SK-N-SH (cell line): ENCODE results near the gene OSBP2. TPM values are rescaled to one million over a fixed set of nuclear protein-coding genes. Genes with fewer than 3 reads are reported as not detected.

Source experiments
- CTCF ChIA-PET: fragments of 300-600, 350-600 bp; formaldehyde crosslinking; extraction: SDS; loops from one replicate; lab custom pipeline; 2021; lab: Yijun Ruan, JAX
- POLR2A ChIA-PET: fragments of 350-600 bp; sonication (Branson Sonifier 250); formaldehyde crosslinking; extraction: SDS; loops from one replicate; lab custom pipeline; 2020; ENCODE audit warnings: antibody characterized with exemption, inconsistent platforms; lab: Yijun Ruan, JAX
- DNase-seq: peaks from one replicate; pipeline ENCODE4 v3.0.0; 2012
- H2AFZ ChIP-seq: fragments of 200-600 bp; sonication (generic); 2 replicates; pipeline ENCODE4 v1.8.1; 2016; ENCODE audit warnings: antibody characterized with exemption, mild to moderate bottlenecking, low read depth
- H3F3A ChIP-seq: fragments of 200-600 bp; sonication (generic); replicated peaks from 2 replicates; pipeline ENCODE3; 2016; ENCODE audit warnings: antibody characterized with exemption, mild to moderate bottlenecking; ENCODE audit not compliant: insufficient read depth
- H3K27ac ChIP-seq, 2 experiments: fragments of 200-500 bp in 1 of 2; fragments of 200-600 bp in 1 of 2; sonication (Bioruptor generic) in 1 of 2; sonication (generic), shearing (Covaris generic) in 1 of 2; 2 replicates each; pipeline versions ENCODE4 v1.5.1 to v1.6.1; 2014 to 2016; ENCODE audit warnings: low read depth in 2 of 2, inconsistent platforms in 1 of 2, low read length in 1 of 2, mild to moderate bottlenecking in 1 of 2, mixed read lengths in 1 of 2
- H3K27me3 ChIP-seq: fragments of 200-600 bp; sonication (generic), shearing (Covaris generic); 2 replicates; pipeline ENCODE4 v1.6.1; 2016; ENCODE audit warnings: mixed run types; ENCODE audit not compliant: insufficient read depth
- H3K36me3 ChIP-seq, 2 experiments: fragments of 200-500 bp in 1 of 2; fragments of 200-600 bp in 1 of 2; sonication (Bioruptor generic) in 1 of 2; sonication (generic) in 1 of 2; replicated peaks in 1 of 2; 2 replicates each; pipeline versions ENCODE3 to v1.5.1; 2014 to 2016; ENCODE audit warnings: low read length in 1 of 2, mild to moderate bottlenecking in 1 of 2; ENCODE audit not compliant: insufficient read depth in 2 of 2, control insufficient read depth in 1 of 2
- H3K4me1 ChIP-seq, 2 experiments: fragments of 200-500 bp in 1 of 2; fragments of 200-600 bp in 1 of 2; sonication (Bioruptor generic) in 1 of 2; sonication (generic), shearing (Covaris generic) in 1 of 2; 2 replicates each; pipeline versions ENCODE4 v1.5.1 to v1.6.1; 2014 to 2016; ENCODE audit warnings: low read depth in 1 of 2, low read length in 1 of 2, mixed run types in 1 of 2; ENCODE audit not compliant: insufficient read depth in 2 of 2, control insufficient read depth in 1 of 2
- H3K4me2 ChIP-seq: fragments of 200-600 bp; sonication (generic), shearing (Covaris generic); 2 replicates; pipeline ENCODE4 v1.6.1; 2017; ENCODE audit warnings: mixed run types
- H3K4me3 ChIP-seq, 2 experiments: fragments of 200-500 bp in 1 of 2; fragments of 200-600 bp in 1 of 2; sonication (Bioruptor generic) in 1 of 2; sonication (generic), shearing (Covaris generic) in 1 of 2; 2 replicates each; pipeline versions ENCODE4 v1.5.1 to v1.8.1; 2014 to 2016; ENCODE audit warnings: low read depth in 2 of 2, inconsistent platforms in 1 of 2, low read length in 1 of 2, mild to moderate bottlenecking in 1 of 2, mixed read lengths in 1 of 2, moderate library complexity in 1 of 2
- H3K79me2 ChIP-seq: fragments of 200-600 bp; sonication (generic); 2 replicates; pipeline ENCODE4 v1.8.1; 2017; ENCODE audit warnings: mild to moderate bottlenecking; ENCODE audit not compliant: insufficient read depth
- H3K9ac ChIP-seq: fragments of 200-600 bp; sonication (generic); 2 replicates; pipeline ENCODE4 v1.6.1; 2017; ENCODE audit warnings: mixed run types
- H3K9me2 ChIP-seq: fragments of 200-600 bp; sonication (generic); 2 replicates; pipeline ENCODE4 v1.6.1; 2017; ENCODE audit warnings: mixed run types
- H3K9me3 ChIP-seq: fragments of 200-600 bp; sonication (generic); 2 replicates; pipeline ENCODE4 v1.6.1; 2017; ENCODE audit warnings: mixed run types, mild to moderate bottlenecking, moderate library complexity
- H4K20me1 ChIP-seq: fragments of 200-600 bp; sonication (generic); 2 replicates; pipeline ENCODE4 v1.6.1; 2017; ENCODE audit warnings: mild to moderate bottlenecking, mixed run types; ENCODE audit not compliant: insufficient read depth
- EP300 ChIP-seq, 2 experiments: IDR thresholded peaks; 2 replicates each; pipeline versions ENCODE4 v1.4.0 to v1.6.1; 2012; ENCODE audit warnings: borderline replicate concordance in 1 of 2, low read depth in 1 of 2, low read length in 1 of 2
- EZH2phosphoT487 ChIP-seq: fragments of 200-600 bp; sonication (generic); IDR thresholded peaks from 2 replicates; pipeline ENCODE4 v1.6.1; 2017; ENCODE audit warnings: low read depth, mixed run types, mild to moderate bottlenecking, antibody characterized with exemption, moderate library complexity, borderline replicate concordance
- FOXJ3 ChIP-seq: sonication (generic); formaldehyde crosslinking; IDR thresholded peaks from 2 replicates; pipeline ENCODE4 v1.5.1; 2020; ENCODE audit warnings: mild to moderate bottlenecking, missing genetic modification reagents
- FOXM1 ChIP-seq: IDR thresholded peaks from 2 replicates; pipeline ENCODE4 v1.4.0; 2012; ENCODE audit warnings: low read depth, mild to moderate bottlenecking
- GABPA ChIP-seq: IDR thresholded peaks from 2 replicates; pipeline ENCODE4 v1.4.0; 2012; ENCODE audit warnings: low read depth, mild to moderate bottlenecking
- GATA2 ChIP-seq: sonication (generic); formaldehyde crosslinking; IDR thresholded peaks from 2 replicates; pipeline ENCODE4 v1.5.0; 2020; ENCODE audit warnings: mild to moderate bottlenecking, missing genetic modification reagents
- JUND ChIP-seq: IDR thresholded peaks from 2 replicates; pipeline ENCODE4 v1.4.0; 2012
- MEF2A ChIP-seq: IDR thresholded peaks from 2 replicates; pipeline ENCODE4 v1.4.0; 2012; ENCODE audit warnings: low read depth, borderline replicate concordance
- MXI1 ChIP-seq: IDR thresholded peaks from 2 replicates; pipeline ENCODE4 v1.6.1; 2012; ENCODE audit warnings: mild to moderate bottlenecking, low read depth, low read length, improper control_type of control experiment
- NFIC ChIP-seq: IDR thresholded peaks from 2 replicates; pipeline ENCODE4 v1.4.0; 2012; ENCODE audit warnings: borderline replicate concordance
- NRF1 ChIP-seq: IDR thresholded peaks from 2 replicates; pipeline ENCODE4 v1.6.1; 2012; ENCODE audit warnings: low read depth, mild to moderate bottlenecking, low read length
- RCOR1 ChIP-seq: fragments of 150-350 bp; IDR thresholded peaks from 2 replicates; pipeline ENCODE4 v1.6.1; 2017; ENCODE audit warnings: antibody characterized with exemption, low read length
- RXRA ChIP-seq: IDR thresholded peaks from 2 replicates; pipeline ENCODE4 v1.4.0; 2012; ENCODE audit warnings: low read depth, mild to moderate bottlenecking, borderline replicate concordance
- SIN3A ChIP-seq: IDR thresholded peaks from 2 replicates; pipeline ENCODE4 v1.6.1; 2012; ENCODE audit warnings: low read depth, mild to moderate bottlenecking, low read length, moderate library complexity, borderline replicate concordance
- SMC3 ChIP-seq: IDR thresholded peaks from 2 replicates; pipeline ENCODE4 v1.6.1; 2012; ENCODE audit warnings: low read depth, low read length, improper control_type of control experiment
- TAF1 ChIP-seq: IDR thresholded peaks from 2 replicates; pipeline ENCODE4 v1.6.1; 2012; ENCODE audit warnings: low read depth, mild to moderate bottlenecking, low read length, moderate library complexity, borderline replicate concordance
- YY1 ChIP-seq: IDR thresholded peaks from 2 replicates; pipeline ENCODE4 v1.4.0; 2012; ENCODE audit warnings: low read depth, mild to moderate bottlenecking
- WGBS: methylation state at CpG from one replicate; pipeline ENCODE4 v1.1.6; 2017; ENCODE audit warnings: low lambda C conversion rate; 5-methylcytosine and 5-hydroxymethylcytosine counted together
- polyA plus RNA-seq, 3 experiments: library from polyadenylated mRNA; depleted of rRNA; stranded (reverse); fragments of >200 nt; gene quantifications; 2 replicates each; pipeline ENCODE4 v1.2.3, GENCODE V29; 2012
- TF ChIP-seq, protein P1 (sequence below): IDR thresholded peaks from 2 replicates; pipeline ENCODE4; 2012
- TF ChIP-seq, protein P2 (sequence below): IDR thresholded peaks from 2 replicates; pipeline ENCODE4 v1.4.0; 2012; ENCODE audit warnings: low read depth, borderline replicate concordance
- TF ChIP-seq, protein P3 (sequence below): fragments of 200-600 bp; sonication (generic); IDR thresholded peaks from 2 replicates; pipeline ENCODE4 v1.6.1; 2017; ENCODE audit warnings: antibody characterized with exemption, mild to moderate bottlenecking, moderate library complexity
- TF ChIP-seq, protein P4 (sequence below): IDR thresholded peaks from 2 replicates; pipeline ENCODE4 v1.4.0; 2012; ENCODE audit warnings: low read depth, borderline replicate concordance

OSBP2 gene
- polyA plus RNA-seq, 1 of the 3 experiments (the other 2 are of a cell fraction) = 3.1 TPM

DNA sequence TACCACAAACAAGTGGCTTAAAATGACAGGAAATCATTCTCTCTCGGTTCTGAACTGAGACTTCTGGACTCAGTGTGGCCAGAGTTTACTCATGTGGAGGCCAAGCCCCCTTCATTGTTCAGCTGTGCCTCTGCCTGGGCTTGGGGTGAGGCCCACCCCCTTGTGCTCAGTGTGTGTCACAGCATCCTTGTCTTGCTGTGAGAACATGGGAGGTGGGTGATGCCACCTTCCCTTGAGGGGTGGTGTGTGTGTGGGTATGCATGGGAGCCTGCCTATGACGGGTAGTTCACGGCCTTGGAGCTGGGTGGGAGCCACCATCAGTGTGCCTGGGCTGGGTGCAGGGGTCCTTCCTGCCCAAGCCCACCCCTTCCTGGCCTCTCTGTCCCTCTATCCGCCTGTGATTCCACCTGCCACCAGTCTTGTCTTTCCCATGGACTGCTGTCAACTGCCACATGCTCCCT is 172.2 kb downstream of the OSBP2 start:
- Histone ChIP-seq H3K4me3 (no peak overlapping the region), H3K36me3 (no peaks in the 10 kb centered on the region), H3F3A (no peaks in the 10 kb centered on the region), H3K27me3 (no peaks in the 10 kb centered on the region), H3K4me2 (no peak overlapping the region), H3K9ac (no peak overlapping the region), H4K20me1 (no peaks in the 10 kb centered on the region), H3K9me2 (no peaks in the 10 kb centered on the region), H3K27ac (no peak overlapping the region), H3K4me1 (peaks cover 5 to 29% of the 10 kb centered on the region in 2 experiments; a peak in 1 of 4 replicates), H3K79me2 (no peaks in the 10 kb centered on the region), H3K9me3 (no peaks in the 10 kb centered on the region), H2AFZ (no peak overlapping the region)
- peak; percentile 50 for DNase-seq
- TF ChIP-seq, protein P1, sequence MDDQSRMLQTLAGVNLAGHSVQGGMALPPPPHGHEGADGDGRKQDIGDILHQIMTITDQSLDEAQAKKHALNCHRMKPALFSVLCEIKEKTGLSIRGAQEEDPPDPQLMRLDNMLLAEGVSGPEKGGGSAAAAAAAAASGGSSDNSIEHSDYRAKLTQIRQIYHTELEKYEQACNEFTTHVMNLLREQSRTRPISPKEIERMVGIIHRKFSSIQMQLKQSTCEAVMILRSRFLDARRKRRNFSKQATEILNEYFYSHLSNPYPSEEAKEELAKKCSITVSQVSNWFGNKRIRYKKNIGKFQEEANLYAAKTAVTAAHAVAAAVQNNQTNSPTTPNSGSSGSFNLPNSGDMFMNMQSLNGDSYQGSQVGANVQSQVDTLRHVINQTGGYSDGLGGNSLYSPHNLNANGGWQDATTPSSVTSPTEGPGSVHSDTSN = no peak
- no peak for TF ChIP-seq EP300 (IDR thresholded peaks at IDR 0.05; ENCODE audit: borderline replicate concordance in 1 of 2, low read depth in 1 of 2, low read length in 1 of 2)
- TF ChIP-seq NRF1 = no peak
- no peak for TF ChIP-seq FOXM1
- no peak for TF ChIP-seq SIN3A
- TF ChIP-seq GATA2 (CRISPR knock-in tag) = no peak
- TF ChIP-seq, protein P2, sequence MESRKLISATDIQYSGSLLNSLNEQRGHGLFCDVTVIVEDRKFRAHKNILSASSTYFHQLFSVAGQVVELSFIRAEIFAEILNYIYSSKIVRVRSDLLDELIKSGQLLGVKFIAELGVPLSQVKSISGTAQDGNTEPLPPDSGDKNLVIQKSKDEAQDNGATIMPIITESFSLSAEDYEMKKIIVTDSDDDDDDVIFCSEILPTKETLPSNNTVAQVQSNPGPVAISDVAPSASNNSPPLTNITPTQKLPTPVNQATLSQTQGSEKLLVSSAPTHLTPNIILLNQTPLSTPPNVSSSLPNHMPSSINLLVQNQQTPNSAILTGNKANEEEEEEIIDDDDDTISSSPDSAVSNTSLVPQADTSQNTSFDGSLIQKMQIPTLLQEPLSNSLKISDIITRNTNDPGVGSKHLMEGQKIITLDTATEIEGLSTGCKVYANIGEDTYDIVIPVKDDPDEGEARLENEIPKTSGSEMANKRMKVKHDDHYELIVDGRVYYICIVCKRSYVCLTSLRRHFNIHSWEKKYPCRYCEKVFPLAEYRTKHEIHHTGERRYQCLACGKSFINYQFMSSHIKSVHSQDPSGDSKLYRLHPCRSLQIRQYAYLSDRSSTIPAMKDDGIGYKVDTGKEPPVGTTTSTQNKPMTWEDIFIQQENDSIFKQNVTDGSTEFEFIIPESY = no peak
- TF ChIP-seq RXRA = no peak
- no peak for TF ChIP-seq GABPA
- TF ChIP-seq JUND = no peak
- TF ChIP-seq NFIC = no peak
- ChIA-PET CTCF (interaction anchor here (0.5 to 1.2 kb wide), 2 partner anchors 9 to 309 kb away, joined by 3 read pairs; no protein-coding TSS in a partner anchor), POLR2A (no interaction called here)
- WGBS = 79% methylated on average over 4 of the region's 4 CpGs

DNA sequence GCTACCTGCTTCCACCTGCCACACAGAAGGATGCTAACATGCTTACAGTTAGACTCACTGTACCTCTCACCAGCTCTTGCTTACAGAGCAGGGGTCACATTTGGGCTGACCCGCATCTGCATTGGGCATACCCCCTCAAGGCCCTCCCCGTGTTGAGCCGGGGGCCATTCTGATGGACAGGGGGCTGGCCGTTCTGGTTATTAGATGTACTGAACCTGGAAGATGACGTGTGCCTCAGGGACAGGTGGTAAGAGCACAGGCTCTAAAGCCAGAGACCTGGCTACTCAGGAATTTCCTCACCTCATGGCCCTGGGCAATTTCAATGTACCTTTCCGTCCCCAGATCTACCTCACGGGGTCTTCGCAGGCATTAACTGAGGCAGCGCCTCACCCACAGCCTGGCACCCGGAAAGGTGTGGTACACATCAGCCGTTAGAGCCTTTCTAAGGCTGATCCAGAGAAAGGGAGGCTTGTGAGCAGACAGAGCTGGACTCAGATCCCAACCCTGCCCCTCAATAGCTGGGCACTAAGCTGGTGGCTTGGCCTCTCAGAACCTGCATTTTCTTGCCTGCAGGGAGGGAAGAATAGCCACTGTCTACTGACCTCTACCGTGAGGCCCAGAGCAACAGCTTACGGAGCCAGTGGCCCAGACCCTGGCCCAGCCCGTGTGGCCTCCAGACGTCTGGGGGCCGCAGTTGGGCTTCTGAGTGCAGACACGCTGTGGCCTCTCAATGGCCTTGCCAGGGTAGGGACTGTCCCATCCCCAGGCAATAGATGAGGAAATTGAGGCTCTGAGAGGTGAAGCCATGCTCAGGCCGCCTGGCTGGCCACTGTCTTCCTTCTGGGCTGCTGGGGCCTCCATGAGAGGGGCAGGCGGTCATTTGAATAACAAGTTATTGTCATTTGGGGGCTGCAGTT is 173.3 kb downstream of the OSBP2 start:
- POLR2A ChIA-PET = no interaction called here
- peak overlapping the region in 1 of 2 experiments; percentile 56; a peak in 1 of 4 replicates for H3K27ac ChIP-seq

More for the DNA sequence above, 173.3 kb downstream of the OSBP2 start:
- H2AFZ ChIP-seq = no peak overlapping the region
- H3F3A ChIP-seq = no peaks in the 10 kb centered on the region
- peak; percentile 45 for DNase-seq
- H3K79me2 ChIP-seq = no peaks in the 10 kb centered on the region
- H3K4me1 ChIP-seq = peaks cover 5 to 32% of the 10 kb centered on the region in 2 experiments; a peak in 1 of 4 replicates
- no peak overlapping the region for H3K9ac ChIP-seq
- no peaks in the 10 kb centered on the region for H3K9me3 ChIP-seq
- no peak overlapping the region for H3K4me2 ChIP-seq
- no peaks in the 10 kb centered on the region for H3K27me3 ChIP-seq
- TF ChIP-seq, protein P3, sequence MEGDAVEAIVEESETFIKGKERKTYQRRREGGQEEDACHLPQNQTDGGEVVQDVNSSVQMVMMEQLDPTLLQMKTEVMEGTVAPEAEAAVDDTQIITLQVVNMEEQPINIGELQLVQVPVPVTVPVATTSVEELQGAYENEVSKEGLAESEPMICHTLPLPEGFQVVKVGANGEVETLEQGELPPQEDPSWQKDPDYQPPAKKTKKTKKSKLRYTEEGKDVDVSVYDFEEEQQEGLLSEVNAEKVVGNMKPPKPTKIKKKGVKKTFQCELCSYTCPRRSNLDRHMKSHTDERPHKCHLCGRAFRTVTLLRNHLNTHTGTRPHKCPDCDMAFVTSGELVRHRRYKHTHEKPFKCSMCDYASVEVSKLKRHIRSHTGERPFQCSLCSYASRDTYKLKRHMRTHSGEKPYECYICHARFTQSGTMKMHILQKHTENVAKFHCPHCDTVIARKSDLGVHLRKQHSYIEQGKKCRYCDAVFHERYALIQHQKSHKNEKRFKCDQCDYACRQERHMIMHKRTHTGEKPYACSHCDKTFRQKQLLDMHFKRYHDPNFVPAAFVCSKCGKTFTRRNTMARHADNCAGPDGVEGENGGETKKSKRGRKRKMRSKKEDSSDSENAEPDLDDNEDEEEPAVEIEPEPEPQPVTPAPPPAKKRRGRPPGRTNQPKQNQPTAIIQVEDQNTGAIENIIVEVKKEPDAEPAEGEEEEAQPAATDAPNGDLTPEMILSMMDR = no peak
- TF ChIP-seq, protein P4, sequence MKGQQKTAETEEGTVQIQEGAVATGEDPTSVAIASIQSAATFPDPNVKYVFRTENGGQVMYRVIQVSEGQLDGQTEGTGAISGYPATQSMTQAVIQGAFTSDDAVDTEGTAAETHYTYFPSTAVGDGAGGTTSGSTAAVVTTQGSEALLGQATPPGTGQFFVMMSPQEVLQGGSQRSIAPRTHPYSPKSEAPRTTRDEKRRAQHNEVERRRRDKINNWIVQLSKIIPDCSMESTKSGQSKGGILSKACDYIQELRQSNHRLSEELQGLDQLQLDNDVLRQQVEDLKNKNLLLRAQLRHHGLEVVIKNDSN = no peak
- TF ChIP-seq EZH2phosphoT487 (no peak), TAF1 (no peak), SIN3A (no peak), SMC3 (no peak), RCOR1 (no peak), MXI1 (no peak), FOXJ3 (CRISPR knock-in tag) (no peak), MEF2A (no peak), YY1 (no peak), EP300 (IDR thresholded peaks at IDR 0.05; ENCODE audit: borderline replicate concordance in 1 of 2, low read depth in 1 of 2, low read length in 1 of 2) (no peak)
- 89% methylated on average over 9 of the region's 19 CpGs for WGBS
- no peaks in the 10 kb centered on the region for H3K9me2 ChIP-seq
- H4K20me1 ChIP-seq = no peaks in the 10 kb centered on the region
- H3K36me3 ChIP-seq = no peaks in the 10 kb centered on the region
- CTCF ChIA-PET = interaction anchor here (1.2 to 1.3 kb wide), 2 partner anchors 8 to 10 kb away, joined by 3 read pairs; no protein-coding TSS in a partner anchor
- H3K4me3 ChIP-seq = no peak overlapping the region
